OCI-LY1 (cell line): ENCODE measurements around the gene RANBP17.

ENCODE experiments used
- H2AFZ ChIP-seq: fragments of 200-600 bp; sonication (generic), shearing (Covaris generic); 2 replicates; pipeline ENCODE4 v1.6.0; 2014; ENCODE audit warnings: antibody characterized with exemption, mild to moderate bottlenecking, low read length
- H3F3A ChIP-seq: fragments of 200-600 bp; sonication (generic), shearing (Covaris generic); 2 replicates; pipeline ENCODE4 v1.6.0; 2014; ENCODE audit warnings: mild to moderate bottlenecking, antibody characterized with exemption, low read length, moderate library complexity; ENCODE audit not compliant: insufficient read depth
- H3K27ac ChIP-seq: fragments of 200-600 bp; sonication (generic); 2 replicates; pipeline ENCODE4 v1.5.1; 2014; ENCODE audit warnings: low read length, mixed run types, mild to moderate bottlenecking, low read depth; ENCODE audit not compliant: poor library complexity, severe bottlenecking
- H3K27me3 ChIP-seq: fragments of 200-600 bp; sonication (generic); 2 replicates; pipeline ENCODE4 v1.6.0; 2014; ENCODE audit warnings: antibody characterized with exemption, mild to moderate bottlenecking, low read length, moderate library complexity; ENCODE audit not compliant: insufficient read depth
- H3K36me3 ChIP-seq: fragments of 200-600 bp; sonication (generic); 2 replicates; pipeline ENCODE4 v1.6.1; 2014; ENCODE audit warnings: mild to moderate bottlenecking, antibody characterized with exemption, low read length, moderate library complexity, mixed read lengths; ENCODE audit not compliant: insufficient read depth
- H3K4me1 ChIP-seq: fragments of 200-600 bp; sonication (generic); 2 replicates; pipeline ENCODE4 v1.5.1; 2014; ENCODE audit warnings: mild to moderate bottlenecking, low read length, moderate library complexity; ENCODE audit not compliant: insufficient read depth, severe bottlenecking
- H3K4me2 ChIP-seq: fragments of 200-600 bp; sonication (generic), shearing (Covaris generic); 2 replicates; pipeline ENCODE4 v1.6.1; 2014; ENCODE audit warnings: low read length
- H3K4me3 ChIP-seq: fragments of 200-600 bp; sonication (generic); 2 replicates; pipeline ENCODE4 v1.5.1; 2014; ENCODE audit warnings: low read length, low read depth, mild to moderate bottlenecking, mixed read lengths; ENCODE audit not compliant: poor library complexity, severe bottlenecking
- H3K79me2 ChIP-seq: fragments of 200-600 bp; shearing (Covaris generic); 2 replicates; pipeline ENCODE4 v1.6.1; 2016; ENCODE audit warnings: mixed run types, low read length, mixed read lengths; ENCODE audit not compliant: insufficient read depth
- H3K9ac ChIP-seq: fragments of 200-600 bp; sonication (generic), shearing (Covaris generic); 2 replicates; pipeline ENCODE4 v1.6.1; 2014; ENCODE audit warnings: mild to moderate bottlenecking, low read length, mixed read lengths
- H3K9me2 ChIP-seq: fragments of 200-600 bp; sonication (generic), shearing (Covaris generic); 2 replicates; pipeline ENCODE4 v1.6.1; 2014; ENCODE audit warnings: low read depth, mild to moderate bottlenecking, low read length, mixed read lengths
- H3K9me3 ChIP-seq: fragments of 200-600 bp; shearing (Covaris generic); 2 replicates; pipeline ENCODE4 v1.6.1; 2014; ENCODE audit warnings: low read length, mixed read lengths
- H4K20me1 ChIP-seq: fragments of 200-600 bp; sonication (generic), shearing (Covaris generic); 2 replicates; pipeline ENCODE4 v1.6.0; 2016; ENCODE audit warnings: mild to moderate bottlenecking, low read length; ENCODE audit not compliant: insufficient read depth
- CTCF ChIP-seq: fragments of 200-600 bp; sonication (generic), shearing (Covaris generic); IDR thresholded peaks from 2 replicates; pipeline ENCODE4 v1.5.1; 2017; ENCODE audit warnings: mild to moderate bottlenecking, antibody characterized with exemption, low read length, moderate library complexity, mixed read lengths
- EZH2 ChIP-seq: fragments of 200-600 bp; sonication (generic), shearing (Covaris generic); IDR thresholded peaks from 2 replicates; pipeline ENCODE4 v1.8.0; 2017; ENCODE audit warnings: borderline replicate concordance, mixed run types, mild to moderate bottlenecking, antibody characterized with exemption, low read length, moderate library complexity, mixed read lengths

Gene RANBP17

GRCh38 chr5:170875811-170876210 is 14.0 kb downstream of the RANBP17 start:
- H3K9ac ChIP-seq, result no peak overlapping the region
- no peaks in the 10 kb centered on the region for H3K9me3 ChIP-seq
- TF ChIP-seq CTCF (no peak), EZH2 (no peak)
- H3K79me2 ChIP-seq, result no peaks in the 10 kb centered on the region
- H3K27me3 ChIP-seq, result no peaks in the 10 kb centered on the region
- no peaks in the 10 kb centered on the region for H3K9me2 ChIP-seq
- no peak overlapping the region for H3K4me3 ChIP-seq
- no peak overlapping the region for H2AFZ ChIP-seq
- no peaks in the 10 kb centered on the region for H3K36me3 ChIP-seq
- H3F3A ChIP-seq, result no peaks in the 10 kb centered on the region
- H3K4me1 ChIP-seq, result no peaks in the 10 kb centered on the region
- no peak overlapping the region for H3K4me2 ChIP-seq
- no peaks in the 10 kb centered on the region for H4K20me1 ChIP-seq
- no peak overlapping the region for H3K27ac ChIP-seq

GRCh38 chr5:170880084-170880483 is 18.3 kb downstream of the RANBP17 start:
- Histone ChIP-seq H2AFZ (no peak overlapping the region), H3K4me2 (no peak overlapping the region), H3K36me3 (no peaks in the 10 kb centered on the region), H3K9me3 (no peaks in the 10 kb centered on the region), H3K4me1 (no peaks in the 10 kb centered on the region), H3K9me2 (no peaks in the 10 kb centered on the region), H3K9ac (no peak overlapping the region), H3K79me2 (no peaks in the 10 kb centered on the region), H3K27ac (no peak overlapping the region), H3F3A (no peaks in the 10 kb centered on the region), H3K4me3 (no peak overlapping the region), H4K20me1 (no peaks in the 10 kb centered on the region), H3K27me3 (no peaks in the 10 kb centered on the region)
- TF ChIP-seq EZH2 (no peak), CTCF (no peak)

GRCh38 chr5:170882345-170882744 is 20.5 kb downstream of the RANBP17 start:
- Histone ChIP-seq H3K9me3 (no peaks in the 10 kb centered on the region), H3K27ac (no peak overlapping the region), H4K20me1 (no peaks in the 10 kb centered on the region), H3K4me3 (no peak overlapping the region), H3K4me1 (no peaks in the 10 kb centered on the region), H3K36me3 (no peaks in the 10 kb centered on the region), H3K27me3 (no peaks in the 10 kb centered on the region), H3F3A (no peaks in the 10 kb centered on the region), H3K79me2 (no peaks in the 10 kb centered on the region), H3K4me2 (no peak overlapping the region), H2AFZ (no peak overlapping the region), H3K9ac (no peak overlapping the region), H3K9me2 (no peaks in the 10 kb centered on the region)
- TF ChIP-seq CTCF (no peak), EZH2 (no peak)
